ENCODE measurements around the gene SPTBN5.

The SPTBN5 gene

DNA sequence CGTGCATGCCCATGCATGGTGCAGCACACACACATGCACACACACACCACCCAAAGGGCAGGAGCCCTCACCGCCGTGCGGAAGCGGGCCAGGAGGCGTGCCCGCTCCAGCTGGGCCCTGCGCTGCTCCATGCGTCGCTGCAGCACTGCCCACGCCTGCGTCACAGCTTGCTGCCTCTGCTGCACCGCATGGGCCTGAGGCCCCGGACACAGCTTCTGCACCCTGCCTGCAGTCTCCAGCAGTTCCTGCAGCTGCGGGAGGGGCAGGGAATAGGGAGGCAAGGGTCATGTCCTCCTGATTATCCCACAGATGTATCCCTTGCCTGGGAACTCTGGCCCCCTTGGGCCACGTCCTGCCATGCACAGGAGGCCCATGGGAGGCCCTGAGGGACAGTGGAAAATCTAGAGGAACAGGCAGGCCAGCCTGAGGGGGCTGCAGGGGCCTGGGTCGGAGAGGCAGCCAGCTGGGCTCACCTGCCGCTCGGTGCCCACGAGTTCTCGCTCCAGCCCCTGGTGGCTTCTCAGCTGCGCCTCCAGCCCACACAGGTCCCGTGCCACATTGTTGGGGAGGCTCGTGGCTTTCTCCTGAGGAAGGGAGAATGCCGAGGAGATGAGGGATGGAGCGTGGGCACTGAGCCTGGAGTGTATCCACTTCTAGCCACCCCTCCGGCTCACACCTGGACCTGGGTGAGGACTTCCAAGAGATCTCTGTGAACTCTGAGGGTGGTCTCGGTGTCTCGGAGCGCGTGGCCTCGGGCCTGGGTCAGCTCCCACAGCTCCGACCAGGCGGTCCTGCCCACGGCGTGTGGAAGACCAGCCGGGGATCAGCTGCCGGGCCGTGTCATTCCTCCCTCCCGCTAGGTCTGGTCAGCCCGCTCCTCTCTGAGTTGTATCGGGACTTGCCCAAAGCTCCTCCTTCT lies 23.8 kb downstream of the SPTBN5 start:
- Histone ChIP-seq H3K4me3 (ENCODE audit: low read depth in 1 of 2, low read length in 1 of 2) (no peak overlapping the region), H3K4me1 (ENCODE audit: control insufficient read depth in 1 of 2, insufficient read depth in 1 of 2, low read depth in 1 of 2, low read length in 1 of 2) (no peaks in the 10 kb centered on the region)
- TF ChIP-seq, protein P1, sequence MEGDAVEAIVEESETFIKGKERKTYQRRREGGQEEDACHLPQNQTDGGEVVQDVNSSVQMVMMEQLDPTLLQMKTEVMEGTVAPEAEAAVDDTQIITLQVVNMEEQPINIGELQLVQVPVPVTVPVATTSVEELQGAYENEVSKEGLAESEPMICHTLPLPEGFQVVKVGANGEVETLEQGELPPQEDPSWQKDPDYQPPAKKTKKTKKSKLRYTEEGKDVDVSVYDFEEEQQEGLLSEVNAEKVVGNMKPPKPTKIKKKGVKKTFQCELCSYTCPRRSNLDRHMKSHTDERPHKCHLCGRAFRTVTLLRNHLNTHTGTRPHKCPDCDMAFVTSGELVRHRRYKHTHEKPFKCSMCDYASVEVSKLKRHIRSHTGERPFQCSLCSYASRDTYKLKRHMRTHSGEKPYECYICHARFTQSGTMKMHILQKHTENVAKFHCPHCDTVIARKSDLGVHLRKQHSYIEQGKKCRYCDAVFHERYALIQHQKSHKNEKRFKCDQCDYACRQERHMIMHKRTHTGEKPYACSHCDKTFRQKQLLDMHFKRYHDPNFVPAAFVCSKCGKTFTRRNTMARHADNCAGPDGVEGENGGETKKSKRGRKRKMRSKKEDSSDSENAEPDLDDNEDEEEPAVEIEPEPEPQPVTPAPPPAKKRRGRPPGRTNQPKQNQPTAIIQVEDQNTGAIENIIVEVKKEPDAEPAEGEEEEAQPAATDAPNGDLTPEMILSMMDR (IDR thresholded peaks at IDR 0.05) = no peak

DNA sequence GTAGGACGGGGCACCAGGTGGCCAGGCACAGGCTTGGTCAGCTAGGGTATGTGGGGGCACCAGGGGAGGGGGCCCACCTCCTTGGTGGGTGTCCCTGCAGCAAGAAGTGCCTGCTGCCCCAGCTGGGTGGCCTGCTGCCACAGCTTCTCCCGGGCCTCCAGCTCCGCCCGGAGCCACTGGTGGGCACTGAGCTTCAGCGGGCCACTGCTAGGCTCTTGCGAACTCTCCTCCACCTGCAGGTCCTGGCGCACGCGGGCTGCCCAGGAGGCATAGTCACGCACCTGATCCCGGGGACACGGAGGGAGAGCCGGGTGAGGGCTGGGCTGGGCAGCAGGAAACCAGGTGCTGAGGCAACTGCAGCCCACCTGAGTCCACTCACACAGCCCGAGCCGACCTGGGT lies 25.5 kb downstream of the SPTBN5 start:
- TF ChIP-seq, protein P1 (IDR thresholded peaks at IDR 0.05) = no peak
- Histone ChIP-seq H3K27ac (no peak overlapping the region), H3K9me3 (no peaks in the 10 kb centered on the region), H3K4me1 (ENCODE audit: control insufficient read depth in 1 of 2, insufficient read depth in 1 of 2, low read depth in 1 of 2, low read length in 1 of 2) (no peaks in the 10 kb centered on the region), H3K27me3 (no peaks in the 10 kb centered on the region), H3K4me3 (ENCODE audit: low read depth in 1 of 2, low read length in 1 of 2) (no peak overlapping the region), H3K36me3 (no peaks in the 10 kb centered on the region)

More for the DNA sequence above, 23.8 kb downstream of the SPTBN5 start:
- Histone ChIP-seq H3K36me3 (no peaks in the 10 kb centered on the region), H3K27me3 (no peaks in the 10 kb centered on the region), H3K27ac (no peak overlapping the region), H3K9me3 (no peaks in the 10 kb centered on the region)

DNA sequence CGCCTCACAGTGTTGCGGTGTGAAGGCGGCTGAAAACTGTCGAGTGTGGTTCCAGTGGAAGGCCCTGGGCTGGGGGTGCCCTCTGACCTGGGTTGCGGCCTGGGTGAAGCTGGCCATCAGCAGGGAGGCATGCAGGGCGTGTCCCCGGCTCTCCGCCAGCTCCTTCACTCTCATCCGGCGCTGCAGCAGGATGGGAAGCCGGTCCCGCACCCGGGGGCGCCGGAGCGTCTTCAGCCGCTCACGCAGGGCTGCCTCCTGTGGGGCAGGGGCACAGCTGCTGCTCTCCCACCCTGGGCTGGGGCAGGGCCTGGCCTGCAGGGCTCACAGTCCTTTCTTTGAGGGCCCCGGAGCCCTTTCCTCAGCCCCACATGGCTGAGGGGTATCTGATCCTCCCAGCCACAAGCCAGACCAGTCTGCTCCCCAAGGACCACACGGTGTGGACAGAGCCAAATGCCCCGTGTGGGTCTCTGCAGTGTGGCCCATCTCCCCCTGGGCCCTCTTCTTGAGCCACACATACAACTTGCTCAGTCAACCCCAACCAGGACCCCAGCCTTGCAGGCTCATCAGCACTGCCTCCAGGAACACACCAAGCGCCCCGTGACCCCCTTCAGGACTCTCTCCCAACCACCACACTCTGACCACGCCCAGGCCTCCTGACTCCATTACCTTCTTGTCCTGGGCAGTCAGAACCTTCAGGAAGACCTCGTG lies 26.8 kb downstream of the SPTBN5 start:
- H3K36me3 ChIP-seq = no peaks in the 10 kb centered on the region
- no peaks in the 10 kb centered on the region for H3K9me3 ChIP-seq
- H3K27me3 ChIP-seq = no peaks in the 10 kb centered on the region
- no peak overlapping the region for H3K27ac ChIP-seq
- H3K4me1 ChIP-seq (ENCODE audit: control insufficient read depth in 1 of 2, insufficient read depth in 1 of 2, low read depth in 1 of 2, low read length in 1 of 2) = no peaks in the 10 kb centered on the region
- TF ChIP-seq, protein P1 (IDR thresholded peaks at IDR 0.05) = no peak
- H3K4me3 ChIP-seq (ENCODE audit: low read depth in 1 of 2, low read length in 1 of 2) = no peak overlapping the region

DNA sequence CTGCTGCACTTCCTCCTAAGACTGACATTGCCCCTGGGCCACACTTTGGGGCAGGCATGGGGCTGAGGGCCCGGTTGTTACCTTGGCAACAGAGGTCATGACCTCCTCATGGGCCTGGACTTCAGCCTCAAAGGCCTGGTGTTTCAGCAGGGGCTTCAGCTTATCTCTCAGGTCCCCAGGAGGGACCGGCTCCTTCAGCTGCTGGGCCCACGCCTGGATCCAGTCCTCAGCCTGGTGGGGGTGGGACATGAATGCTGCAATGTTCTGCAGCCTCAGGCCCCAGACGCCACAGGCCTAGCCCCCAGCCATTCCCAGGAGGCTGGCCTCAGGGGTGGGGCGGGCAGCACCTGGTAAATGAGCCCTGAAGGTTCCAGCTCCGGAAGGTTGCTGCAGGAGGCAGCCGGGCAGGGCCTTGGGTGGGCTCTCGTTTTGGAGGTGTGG lies 27.6 kb downstream of the SPTBN5 start:
- Histone ChIP-seq H3K27me3 (no peaks in the 10 kb centered on the region), H3K4me1 (ENCODE audit: control insufficient read depth in 1 of 2, insufficient read depth in 1 of 2, low read depth in 1 of 2, low read length in 1 of 2) (no peaks in the 10 kb centered on the region), H3K27ac (no peak overlapping the region), H3K9me3 (no peaks in the 10 kb centered on the region), H3K4me3 (ENCODE audit: low read depth in 1 of 2, low read length in 1 of 2) (no peak overlapping the region), H3K36me3 (no peaks in the 10 kb centered on the region)
- TF ChIP-seq, protein P1 (IDR thresholded peaks at IDR 0.05) = no peak

DNA sequence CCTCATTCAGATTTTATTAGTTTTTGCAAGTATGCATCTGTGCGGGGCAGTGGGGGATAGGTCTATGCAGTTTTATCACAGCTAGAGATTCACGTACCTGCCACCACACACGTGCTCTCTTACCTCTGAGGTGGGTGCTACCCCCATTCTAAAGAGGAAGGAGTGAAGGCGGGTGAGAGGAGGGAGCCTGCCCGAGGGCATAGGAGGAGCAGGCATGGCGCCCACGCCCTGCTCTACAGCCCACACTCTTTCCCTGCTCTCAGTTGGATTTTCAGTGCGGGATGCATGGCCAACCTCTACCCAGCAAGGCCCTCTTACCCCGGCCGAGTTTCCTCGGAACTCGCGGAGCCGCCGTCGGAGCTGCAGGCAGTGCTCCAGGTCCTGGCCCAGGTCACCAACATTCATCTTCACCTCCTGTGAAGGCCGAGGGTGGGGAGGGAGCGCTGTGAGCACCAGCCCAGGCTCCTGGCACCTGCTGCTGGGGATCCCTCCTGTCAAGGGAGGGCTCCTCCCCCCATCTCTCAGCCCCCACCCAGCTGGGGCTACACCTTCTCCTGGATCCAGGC lies 28.3 kb downstream of the SPTBN5 start:
- no peaks in the 10 kb centered on the region for H3K36me3 ChIP-seq
- no peaks in the 10 kb centered on the region for H3K27me3 ChIP-seq
- H3K4me3 ChIP-seq (ENCODE audit: low read depth in 1 of 2, low read length in 1 of 2) = no peak overlapping the region
- H3K4me1 ChIP-seq (ENCODE audit: control insufficient read depth in 1 of 2, insufficient read depth in 1 of 2, low read depth in 1 of 2, low read length in 1 of 2) = no peaks in the 10 kb centered on the region
- H3K27ac ChIP-seq = no peak overlapping the region
- H3K9me3 ChIP-seq = no peaks in the 10 kb centered on the region
- TF ChIP-seq, protein P1 (IDR thresholded peaks at IDR 0.05) = no peak
